ENCODE results near the gene DHRS11. TPM values are rescaled to one million over a fixed set of nuclear protein-coding genes. Genes with fewer than 3 reads are reported as not detected.

Gene DHRS11
- total RNA-seq, 1 donor from 2014 or later = 7.1 TPM

GRCh38 chr17:36617773-36618172 is 26.1 kb downstream of the DHRS11 start:
- no peaks in the 10 kb centered on the region for H3K79me2 ChIP-seq (ENCODE audit: insufficient read depth, low read length)
- H3K4me3 Mint-ChIP-seq (ENCODE audit: unreplicated experiment) = no peak overlapping the region
- H3K27ac Mint-ChIP-seq (ENCODE audit: unreplicated experiment) = no peak overlapping the region
- peaks cover 19% of the 10 kb centered on the region for H3K27me3 Mint-ChIP-seq (ENCODE audit: low read depth, unreplicated experiment)
- no peaks in the 10 kb centered on the region for H3K9me3 ChIP-seq (ENCODE audit: insufficient read depth, low read depth, low read length)
- no peak overlapping the region for H3K4me3 ChIP-seq (ENCODE audit: insufficient read depth, low read depth, low read length)
- no peaks in the 10 kb centered on the region for H3K4me1 ChIP-seq (ENCODE audit: insufficient read depth, low read length)
- DNase-seq (ENCODE audit: low read depth) (no peak), FAIRE-seq (no peak)
- no peak overlapping the region for H3K27ac ChIP-seq (ENCODE audit: low read depth, low read length)
- H3K36me3 Mint-ChIP-seq (ENCODE audit: low read depth, unreplicated experiment) = peaks cover 3% of the 10 kb centered on the region
- H3K9me3 Mint-ChIP-seq (ENCODE audit: unreplicated experiment) = no peaks in the 10 kb centered on the region
- H3K27me3 ChIP-seq (ENCODE audit: insufficient read depth, low read length) = no peaks in the 10 kb centered on the region
- peaks cover 5% of the 10 kb centered on the region for H4K20me1 ChIP-seq (ENCODE audit: insufficient read depth, low read length)
- no peak for TF ChIP-seq EZH2 (IDR thresholded peaks at IDR 0.05; ENCODE audit: insufficient read depth, low read length)
- TF ChIP-seq CTCF (IDR thresholded peaks at IDR 0.05; ENCODE audit: insufficient read depth, low read depth, low read length) = no peak
- no peak overlapping the region for H3K9ac ChIP-seq (ENCODE audit: low read length)
- no peaks in the 10 kb centered on the region for H3K4me1 Mint-ChIP-seq (ENCODE audit: low read depth, unreplicated experiment)
- H2AFZ ChIP-seq (ENCODE audit: low read depth, low read length) = no peak overlapping the region
- H3K36me3 ChIP-seq (ENCODE audit: insufficient read depth, low read length) = no peaks in the 10 kb centered on the region
- H3K4me2 ChIP-seq (ENCODE audit: low read length) = no peak overlapping the region

GRCh38 chr17:36623281-36623680 is 31.6 kb downstream of the DHRS11 start:
- H3K36me3 ChIP-seq (ENCODE audit: insufficient read depth, low read length) = no peaks in the 10 kb centered on the region
- H4K20me1 ChIP-seq (ENCODE audit: insufficient read depth, low read length) = peaks cover 11% of the 10 kb centered on the region
- no peaks in the 10 kb centered on the region for H3K27me3 ChIP-seq (ENCODE audit: insufficient read depth, low read length)
- H3K4me2 ChIP-seq (ENCODE audit: low read length) = no peak overlapping the region
- H3K36me3 Mint-ChIP-seq (ENCODE audit: low read depth, unreplicated experiment) = peaks cover 4% of the 10 kb centered on the region
- no peaks in the 10 kb centered on the region for H3K79me2 ChIP-seq (ENCODE audit: insufficient read depth, low read length)
- TF ChIP-seq EZH2 (IDR thresholded peaks at IDR 0.05; ENCODE audit: insufficient read depth, low read length) = no peak
- TF ChIP-seq CTCF (IDR thresholded peaks at IDR 0.05; ENCODE audit: insufficient read depth, low read depth, low read length) = no peak
- H3K9ac ChIP-seq (ENCODE audit: low read length) = no peak overlapping the region
- no peak for DNase-seq (ENCODE audit: low read depth)
- H3K27me3 Mint-ChIP-seq (ENCODE audit: low read depth, unreplicated experiment) = peaks cover 22% of the 10 kb centered on the region
- H3K4me3 Mint-ChIP-seq (ENCODE audit: unreplicated experiment) = no peak overlapping the region
- no peaks in the 10 kb centered on the region for H3K9me3 Mint-ChIP-seq (ENCODE audit: unreplicated experiment)
- H2AFZ ChIP-seq (ENCODE audit: low read depth, low read length) = no peak overlapping the region
- H3K4me3 ChIP-seq (ENCODE audit: insufficient read depth, low read depth, low read length) = no peak overlapping the region
- H3K4me1 Mint-ChIP-seq (ENCODE audit: low read depth, unreplicated experiment) = no peaks in the 10 kb centered on the region
- no peaks in the 10 kb centered on the region for H3K9me3 ChIP-seq (ENCODE audit: insufficient read depth, low read depth, low read length)
- no peak overlapping the region for H3K27ac Mint-ChIP-seq (ENCODE audit: unreplicated experiment)
- no peak for FAIRE-seq
- no peaks in the 10 kb centered on the region for H3K4me1 ChIP-seq (ENCODE audit: insufficient read depth, low read length)
- no peak overlapping the region for H3K27ac ChIP-seq (ENCODE audit: low read depth, low read length)

- FAIRE-seq = no peak
- H3K9ac ChIP-seq (ENCODE audit: low read length) = no peak overlapping the region
- H3K27ac ChIP-seq (ENCODE audit: low read depth, low read length) = no peak overlapping the region
- no peaks in the 10 kb centered on the region for H3K27me3 ChIP-seq (ENCODE audit: insufficient read depth, low read length)
- no peak overlapping the region for H3K4me3 Mint-ChIP-seq (ENCODE audit: unreplicated experiment)
- no peak overlapping the region for H3K4me3 ChIP-seq (ENCODE audit: insufficient read depth, low read depth, low read length)
- no peak overlapping the region for H3K4me2 ChIP-seq (ENCODE audit: low read length)
- TF ChIP-seq EZH2 (IDR thresholded peaks at IDR 0.05; ENCODE audit: insufficient read depth, low read length) = no peak
- TF ChIP-seq CTCF (IDR thresholded peaks at IDR 0.05; ENCODE audit: insufficient read depth, low read depth, low read length) = no peak
- H3K9me3 ChIP-seq (ENCODE audit: insufficient read depth, low read depth, low read length) = no peaks in the 10 kb centered on the region
- no peak overlapping the region for H2AFZ ChIP-seq (ENCODE audit: low read depth, low read length)
- H3K4me1 Mint-ChIP-seq (ENCODE audit: low read depth, unreplicated experiment) = no peaks in the 10 kb centered on the region
- H3K9me3 Mint-ChIP-seq (ENCODE audit: unreplicated experiment) = no peaks in the 10 kb centered on the region
- no peaks in the 10 kb centered on the region for H3K4me1 ChIP-seq (ENCODE audit: insufficient read depth, low read length)
- no peak for DNase-seq (ENCODE audit: low read depth)
- H4K20me1 ChIP-seq (ENCODE audit: insufficient read depth, low read length) = peaks cover 11% of the 10 kb centered on the region
- no peaks in the 10 kb centered on the region for H3K79me2 ChIP-seq (ENCODE audit: insufficient read depth, low read length)
- H3K36me3 Mint-ChIP-seq (ENCODE audit: low read depth, unreplicated experiment) = peaks cover 4% of the 10 kb centered on the region
- H3K36me3 ChIP-seq (ENCODE audit: insufficient read depth, low read length) = no peaks in the 10 kb centered on the region
- H3K27me3 Mint-ChIP-seq (ENCODE audit: low read depth, unreplicated experiment) = peaks cover 25% of the 10 kb centered on the region
- H3K27ac Mint-ChIP-seq (ENCODE audit: unreplicated experiment) = no peak overlapping the region
These were observed 33.5 kb downstream of the DHRS11 start for GRCh38 chr17:36625188-36625587.

All from astrocyte (in vitro differentiated cells and primary cell).